Fibroblast of gingiva (primary cell): ENCODE results near the gene CRACDL.
A peak's percentile ranks its signal among the peaks of the same experiment; 100 is the strongest.

Experiments used
- DNase-seq: peaks from one replicate; pipeline ENCODE4 v3.0.0-alpha.2; 2011; ENCODE audit warnings: low read depth

CRACDL gene, protein sequence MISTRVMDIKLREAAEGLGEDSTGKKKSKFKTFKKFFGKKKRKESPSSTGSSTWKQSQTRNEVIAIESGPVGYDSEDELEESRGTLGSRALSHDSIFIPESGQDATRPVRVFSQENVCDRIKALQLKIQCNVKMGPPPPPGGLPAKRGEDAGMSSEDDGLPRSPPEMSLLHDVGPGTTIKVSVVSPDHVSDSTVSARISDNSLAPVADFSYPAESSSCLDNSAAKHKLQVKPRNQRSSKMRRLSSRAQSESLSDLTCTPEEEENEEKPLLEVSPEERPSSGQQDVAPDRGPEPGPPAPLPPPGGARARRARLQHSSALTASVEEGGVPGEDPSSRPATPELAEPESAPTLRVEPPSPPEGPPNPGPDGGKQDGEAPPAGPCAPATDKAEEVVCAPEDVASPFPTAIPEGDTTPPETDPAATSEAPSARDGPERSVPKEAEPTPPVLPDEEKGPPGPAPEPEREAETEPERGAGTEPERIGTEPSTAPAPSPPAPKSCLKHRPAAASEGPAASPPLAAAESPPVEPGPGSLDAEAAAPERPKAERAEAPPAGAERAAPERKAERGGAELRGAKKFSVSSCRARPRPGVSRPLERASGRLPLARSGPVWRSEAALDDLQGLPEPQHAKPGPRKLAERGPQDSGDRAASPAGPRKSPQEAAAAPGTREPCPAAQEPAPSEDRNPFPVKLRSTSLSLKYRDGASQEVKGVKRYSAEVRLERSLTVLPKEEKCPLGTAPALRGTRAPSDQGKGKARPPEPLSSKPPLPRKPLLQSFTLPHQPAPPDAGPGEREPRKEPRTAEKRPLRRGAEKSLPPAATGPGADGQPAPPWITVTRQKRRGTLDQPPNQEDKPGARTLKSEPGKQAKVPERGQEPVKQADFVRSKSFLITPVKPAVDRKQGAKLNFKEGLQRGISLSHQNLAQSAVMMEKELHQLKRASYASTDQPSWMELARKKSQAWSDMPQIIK

DNA sequence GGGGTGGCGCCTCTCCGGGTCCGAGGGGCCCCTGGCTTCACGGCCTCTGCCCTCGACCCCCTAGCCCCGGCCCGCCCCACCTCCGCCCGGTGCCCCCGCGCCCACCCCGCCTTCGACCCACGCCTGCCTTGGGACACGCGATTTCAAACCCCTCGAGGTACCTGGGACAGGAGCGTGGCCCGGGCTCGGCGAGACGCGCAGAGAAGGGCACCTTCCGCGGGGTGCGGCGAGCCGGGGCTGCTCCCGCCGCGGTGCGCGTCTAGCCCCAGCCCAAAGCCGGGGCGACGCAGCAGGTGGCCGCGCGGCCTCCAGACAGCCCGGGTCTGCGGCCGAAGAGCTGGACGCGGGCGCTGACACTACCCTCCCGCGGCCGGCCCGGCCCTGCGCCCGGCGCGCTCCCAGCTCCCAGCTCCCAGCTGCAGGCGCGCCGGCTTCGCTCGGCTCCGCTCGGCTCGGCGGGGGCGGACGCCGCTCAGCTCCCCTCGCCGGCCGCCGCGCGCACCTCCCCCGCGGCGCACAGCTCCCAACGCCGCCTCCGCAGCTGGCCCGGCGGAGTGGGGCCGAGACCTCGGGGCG is at the start of gene CRACDL:
CRACDL (minus strand) TSS at position 449 of the 576 bp plus-strand sequence. CDS start 89,425 bp downstream, outside the sequence.
- no peak for DNase-seq

DNA sequence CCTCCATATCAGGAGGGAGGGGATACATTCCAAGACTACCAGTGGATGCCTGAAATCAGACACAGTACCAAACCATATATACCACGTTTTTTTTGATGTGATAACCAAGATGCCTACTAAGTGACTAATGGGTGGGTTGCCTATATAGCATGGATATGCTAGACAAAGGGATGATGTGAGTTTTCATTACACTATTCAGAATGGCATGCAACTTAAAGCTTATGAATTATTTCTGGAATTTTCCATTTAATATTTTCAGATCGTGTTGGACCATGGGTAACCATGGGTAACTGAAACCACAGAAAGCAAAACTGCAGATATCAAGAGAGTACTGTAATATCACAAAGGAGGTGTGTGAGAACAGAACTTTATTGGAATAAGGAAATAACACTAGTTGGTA is 39.6 kb upstream of the CRACDL start:
- DNase-seq = no peak

DNA sequence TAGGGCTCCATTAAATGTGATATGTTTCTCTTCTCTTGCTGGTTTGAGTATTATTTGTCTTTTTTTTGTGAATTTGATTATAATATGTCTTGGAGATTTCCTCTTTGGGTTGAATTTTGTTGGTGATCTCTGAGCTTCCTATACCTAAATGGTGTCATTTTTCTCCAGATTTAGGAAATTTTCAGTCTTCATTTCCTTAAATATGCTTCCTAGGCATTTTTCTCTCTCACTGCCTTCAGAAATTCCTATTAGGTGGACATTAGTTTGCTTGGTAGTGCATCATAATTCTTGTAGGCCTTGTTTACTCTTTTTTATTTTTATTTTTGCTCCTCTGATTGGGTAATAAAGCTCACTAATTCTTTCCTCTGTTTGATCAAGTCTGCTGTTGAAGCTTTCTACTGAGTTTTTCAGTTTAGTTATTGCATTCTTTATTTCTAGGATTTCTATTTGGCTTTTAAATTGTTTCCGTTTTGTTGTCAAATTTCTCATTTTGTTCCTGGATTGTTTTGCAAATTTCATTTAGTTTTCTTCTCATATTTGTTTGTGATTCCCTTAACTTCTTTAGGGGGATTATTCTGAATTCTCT is 36.6 kb upstream of the CRACDL start:
- no peak for DNase-seq

DNA sequence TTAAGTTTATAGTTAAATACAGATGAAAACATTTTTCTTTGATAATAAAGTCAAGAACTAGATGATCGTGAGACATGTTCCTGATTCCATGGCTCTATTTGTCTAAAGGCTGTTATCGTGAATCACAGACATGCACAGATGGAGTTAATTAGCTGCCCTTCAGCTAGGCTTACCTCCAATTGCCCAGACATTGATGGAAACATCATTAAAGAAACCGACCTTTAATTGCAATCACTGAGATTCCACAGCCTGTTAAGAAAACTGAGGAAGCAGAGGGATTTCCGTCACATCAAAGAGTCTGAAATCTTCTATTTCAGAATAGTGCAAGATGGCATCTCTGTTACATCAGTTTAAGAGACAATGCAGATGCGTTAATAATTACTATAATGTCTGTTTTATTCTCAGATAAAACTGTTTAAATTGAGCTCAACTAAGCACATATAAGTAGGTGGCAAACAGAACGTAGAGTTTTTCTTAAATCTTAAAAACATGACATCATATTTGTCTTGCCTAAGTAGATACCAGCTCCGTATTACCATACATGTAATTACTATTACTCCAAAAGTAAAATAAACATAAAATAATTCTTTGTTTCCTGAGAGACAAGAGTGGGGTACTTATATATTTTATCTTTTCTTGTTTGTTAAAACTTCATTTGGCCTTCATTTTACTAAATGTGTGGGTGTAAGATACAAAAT is 23.9 kb upstream of the CRACDL start:
- no peak for DNase-seq

DNA sequence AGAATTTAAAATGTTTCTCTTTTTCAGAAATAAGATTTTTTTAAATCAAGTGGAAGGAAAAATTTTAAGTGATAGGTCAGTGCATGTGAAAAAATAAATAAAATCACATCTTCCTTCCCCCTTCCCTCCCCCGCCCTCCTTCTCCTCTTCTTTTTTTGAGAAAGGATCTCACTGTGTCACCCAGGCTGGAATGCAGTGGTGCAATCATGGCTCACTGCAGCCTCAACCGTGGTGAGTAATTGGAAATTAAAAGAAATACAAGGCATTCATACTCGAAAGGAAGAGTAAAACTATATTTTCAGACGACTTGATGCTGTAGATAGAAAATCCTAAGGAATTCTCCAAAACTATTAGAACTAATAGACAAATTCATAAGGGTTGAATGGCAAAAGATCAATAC is 16.9 kb upstream of the CRACDL start:
- DNase-seq = no peak

DNA sequence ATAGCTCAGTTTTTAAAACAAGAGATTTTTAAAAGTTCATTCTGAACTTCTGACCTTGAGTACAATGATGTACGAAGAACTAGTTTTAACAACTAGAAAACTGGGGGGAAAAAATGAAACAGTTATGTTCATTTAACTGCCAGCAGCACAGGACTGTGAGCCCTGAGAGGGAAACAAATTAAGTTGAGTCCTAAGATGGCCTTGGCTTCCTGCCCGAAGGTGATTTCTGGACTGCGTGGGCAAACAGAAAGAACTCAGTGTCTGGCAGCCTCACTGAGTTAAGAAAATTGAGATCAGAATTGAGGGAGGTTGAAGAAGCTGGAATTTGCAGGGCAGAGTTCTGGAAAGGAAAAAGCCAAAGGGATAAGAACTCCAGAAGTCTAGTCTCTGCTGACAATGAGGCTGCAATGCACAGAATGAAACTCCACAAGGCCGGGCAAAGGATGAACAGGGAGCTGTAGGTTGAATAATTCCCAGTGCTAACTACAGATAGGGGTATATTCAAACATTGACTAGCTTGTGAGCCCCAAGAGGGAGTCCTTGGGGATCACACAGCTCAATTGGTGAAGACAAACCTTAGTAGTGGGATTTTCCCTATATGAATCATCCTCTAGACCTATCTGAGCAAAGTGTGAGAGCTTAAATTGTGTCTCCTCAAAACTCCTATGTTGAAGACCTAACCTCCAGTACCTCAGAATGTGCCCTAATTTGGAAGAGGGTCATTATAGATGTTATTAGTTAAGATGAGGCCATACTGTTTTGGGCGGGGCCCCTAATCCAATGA is 13.1 kb upstream of the CRACDL start:
- no peak for DNase-seq

DNA sequence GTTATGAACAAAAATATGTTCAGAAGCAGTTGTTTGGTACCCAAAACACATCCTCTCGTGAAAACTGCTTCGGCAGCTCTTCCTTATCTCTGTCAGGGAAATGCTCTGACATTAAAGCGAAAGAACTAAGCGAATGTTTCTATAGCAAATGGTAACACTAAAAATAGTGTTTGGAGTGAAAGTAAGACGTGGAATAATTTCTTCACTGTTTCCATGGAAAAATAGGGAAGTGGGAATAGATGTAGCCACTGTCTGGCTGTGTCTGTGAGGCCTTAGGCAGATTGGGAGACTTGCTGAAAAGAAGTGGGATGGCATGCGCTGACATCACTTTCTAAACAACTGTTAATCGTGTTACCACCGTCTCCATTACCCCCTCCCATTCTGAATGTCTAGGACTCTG is 11.5 kb upstream of the CRACDL start:
- no peak for DNase-seq

DNA sequence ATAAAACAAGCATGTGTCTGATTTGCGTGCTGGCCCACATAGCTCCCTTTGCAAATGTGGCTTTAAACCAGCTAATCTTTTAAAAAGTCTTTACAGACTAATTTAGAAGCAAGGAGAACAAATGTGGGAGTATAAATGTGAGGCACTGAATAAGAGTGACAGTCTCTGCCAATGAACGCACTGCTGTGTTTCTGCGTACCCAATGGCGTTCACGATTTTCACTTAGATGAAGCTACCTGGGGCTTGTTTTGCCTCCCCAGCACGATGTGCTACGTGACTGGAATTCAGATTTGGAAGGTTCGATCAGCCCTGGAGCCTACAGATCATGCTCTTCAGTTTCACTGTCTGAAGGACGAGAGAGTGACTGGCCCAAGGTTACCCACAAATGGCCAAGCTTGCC is 10.8 kb upstream of the CRACDL start:
- DNase-seq = no peak

DNA sequence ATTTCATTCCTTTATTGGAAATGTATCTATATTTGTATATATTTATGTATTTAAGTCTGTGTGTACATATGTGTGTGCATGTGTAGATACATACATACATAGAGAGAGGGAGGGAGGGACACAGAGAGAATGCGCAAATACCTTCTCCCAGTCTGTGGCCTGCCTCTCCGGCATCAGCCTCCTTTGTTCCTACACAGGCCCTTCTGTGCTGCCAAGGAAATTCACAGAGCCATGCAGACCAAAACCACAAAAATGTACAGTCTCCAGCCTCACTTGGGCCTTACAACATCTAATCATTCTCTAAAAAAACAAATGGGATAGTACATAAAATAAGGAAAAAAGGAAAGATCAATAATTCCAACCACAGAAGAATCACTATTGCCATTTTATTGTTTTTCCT is 8.8 kb upstream of the CRACDL start:
- peak; percentile 38 for DNase-seq

DNA sequence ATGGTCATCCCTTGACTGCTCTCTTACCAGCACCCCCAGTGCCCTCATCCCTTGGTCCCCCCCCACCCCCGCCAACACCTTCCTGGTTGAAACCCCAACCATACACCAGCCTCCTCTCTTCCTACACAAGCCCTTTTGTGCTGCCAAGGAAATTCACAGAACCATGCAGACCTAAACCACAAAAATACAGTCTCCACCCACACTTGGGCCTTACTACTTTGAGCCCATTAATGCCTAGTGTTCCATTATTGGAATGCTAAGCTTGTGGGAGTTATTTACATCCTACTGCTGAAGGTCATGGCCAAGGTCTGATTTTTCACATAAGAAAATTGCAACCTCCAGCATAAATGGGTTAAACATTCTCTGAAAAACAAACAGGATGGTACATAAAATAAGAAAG is 4.1 kb upstream of the CRACDL start:
- DNase-seq = no peak

DNA sequence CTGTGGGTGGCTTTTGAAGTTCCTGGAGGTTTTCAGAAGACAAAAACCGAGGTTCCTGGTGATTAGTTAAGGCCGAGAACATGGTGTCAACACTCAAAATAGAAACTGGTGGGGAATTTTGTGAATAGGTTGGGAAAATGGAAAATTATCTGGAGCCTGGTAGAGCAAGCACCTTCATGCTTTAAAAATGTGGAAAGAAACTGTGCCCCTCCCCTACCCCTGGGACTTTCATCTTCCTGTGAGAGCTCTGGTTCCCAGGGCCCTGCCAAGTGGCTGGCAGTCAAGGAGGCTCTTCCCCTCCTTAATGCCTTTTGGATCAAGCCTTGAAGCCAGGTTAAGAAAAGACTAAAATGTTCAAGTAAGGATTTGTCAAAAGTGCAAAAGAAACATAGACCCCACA is 1.9 kb upstream of the CRACDL start:
- DNase-seq = no peak

DNA sequence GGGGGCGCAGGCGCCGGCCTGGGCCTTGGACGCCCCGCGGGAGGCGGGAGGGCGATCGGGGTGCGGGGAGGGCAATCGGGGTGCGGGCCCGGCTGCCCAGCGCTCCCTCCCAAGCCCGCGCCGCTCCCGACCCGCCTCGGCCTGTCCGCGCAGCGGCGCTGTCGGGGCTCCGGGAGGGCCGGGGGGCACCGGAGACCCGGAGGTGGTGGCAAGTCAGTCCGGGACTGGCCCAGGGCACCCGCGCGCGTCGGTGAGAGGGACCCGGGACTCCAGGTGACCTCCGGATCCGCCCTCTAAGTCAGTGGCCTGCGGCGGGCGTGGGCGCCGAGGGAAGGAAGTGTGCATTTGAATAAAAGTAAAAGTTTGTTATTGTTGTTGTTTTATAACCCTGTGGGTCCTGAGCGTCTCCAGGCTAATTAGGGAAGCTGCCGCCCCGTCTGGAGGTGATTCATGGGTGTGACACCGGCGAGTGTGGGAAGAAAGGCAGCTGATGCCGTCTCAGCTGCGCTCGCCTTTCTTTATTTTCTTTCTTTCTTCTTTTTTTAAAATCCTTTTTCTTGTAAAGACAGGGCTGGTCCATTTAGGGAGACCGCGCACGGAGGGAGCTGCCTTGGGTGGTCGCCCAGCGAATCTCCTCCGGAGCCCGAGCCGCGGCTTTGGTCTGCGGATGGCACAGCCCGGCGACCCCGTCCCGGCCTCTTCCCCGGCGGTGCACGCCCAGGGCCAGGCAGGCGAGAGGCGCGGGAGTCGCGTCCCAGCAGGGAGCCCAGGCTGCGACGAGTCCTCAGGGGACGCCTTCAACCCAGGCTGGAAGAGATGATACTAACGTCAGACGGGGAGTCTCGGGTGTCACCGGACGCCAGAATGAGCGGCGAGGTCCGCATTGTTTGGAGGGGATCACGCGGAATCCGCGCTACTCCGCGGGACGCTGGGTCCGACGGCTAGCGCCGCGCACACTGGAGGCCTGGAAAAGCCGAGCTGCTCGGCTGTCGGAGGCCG is 627 bp upstream of the CRACDL start:
- DNase-seq = no peak

DNA sequence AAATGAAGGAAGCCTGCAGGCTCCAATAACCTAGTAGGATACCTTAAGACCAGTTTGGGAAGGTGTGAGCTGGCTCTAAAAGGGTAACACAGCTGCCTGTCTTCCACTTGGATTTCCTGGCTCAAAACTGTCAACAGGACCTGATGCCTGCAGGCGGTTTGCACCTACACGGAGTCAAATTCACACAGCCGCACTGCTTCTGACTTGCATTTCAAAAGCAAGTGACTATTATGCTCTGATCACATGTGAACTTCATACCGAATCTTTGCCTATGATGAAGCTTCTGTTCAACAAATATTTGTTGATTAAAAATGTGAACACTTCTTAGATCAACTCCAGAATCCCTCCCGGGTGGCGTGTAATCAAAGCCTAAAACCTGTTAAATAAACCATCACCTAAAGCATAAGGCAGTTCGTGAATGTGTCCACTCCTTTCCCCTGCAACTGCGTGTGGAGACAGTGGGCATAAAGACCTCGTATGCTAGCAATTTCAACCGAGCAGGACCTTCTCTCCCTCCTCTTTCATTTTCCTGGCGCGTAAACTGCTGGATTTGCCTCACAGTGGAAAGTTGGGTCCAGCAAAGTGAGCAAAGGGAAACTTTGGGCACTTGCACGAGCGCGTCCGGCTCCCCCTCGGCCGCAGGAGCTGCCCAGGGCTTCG is 784 bp downstream of the CRACDL start:
- no peak for DNase-seq

DNA sequence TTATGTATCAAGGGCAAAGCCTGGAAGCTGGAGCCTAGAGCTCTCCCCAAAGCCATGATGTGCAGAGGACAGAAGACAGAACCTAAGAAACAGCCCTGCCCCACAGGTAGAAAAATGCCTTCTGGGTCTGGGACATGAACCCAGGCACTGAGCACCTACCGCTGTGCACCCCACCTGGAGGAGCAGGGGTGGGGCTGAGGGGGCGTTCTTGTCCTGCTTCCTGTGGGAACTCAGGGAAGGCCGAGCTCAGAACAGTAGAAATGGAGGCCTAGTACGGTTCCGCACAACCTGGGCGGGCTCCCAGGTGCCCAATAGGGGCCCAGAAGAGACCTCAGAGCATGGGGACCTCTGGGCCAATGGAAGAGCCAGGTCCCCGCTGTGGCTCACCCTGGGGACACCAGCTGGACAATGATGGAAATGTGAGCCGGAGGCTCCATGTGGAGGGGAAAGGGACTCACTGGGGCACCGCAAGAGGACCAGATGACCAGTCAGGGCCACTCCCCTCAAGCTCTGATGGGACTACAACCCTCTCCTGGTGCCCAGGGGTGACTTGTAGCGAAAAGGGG is 3.2 kb downstream of the CRACDL start:
- no peak for DNase-seq

DNA sequence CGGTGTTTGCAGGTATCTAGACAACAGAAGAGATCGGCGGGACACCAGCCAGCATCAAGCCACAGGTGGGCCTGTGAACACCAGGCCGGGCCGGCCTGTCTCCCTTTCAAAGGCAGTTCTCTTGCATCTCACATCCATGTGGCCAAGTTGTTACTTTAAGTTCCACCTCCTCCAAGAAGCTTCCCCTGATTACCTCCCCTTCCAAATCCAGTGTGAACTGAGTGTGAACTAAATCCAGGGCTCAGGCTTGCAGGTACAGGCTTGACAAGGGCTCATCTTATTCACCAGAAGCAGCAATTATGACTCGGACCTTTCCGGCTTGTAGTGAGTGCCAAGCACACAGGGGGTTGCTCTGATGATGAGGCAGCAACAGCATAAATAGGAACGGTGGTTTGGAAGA is 3.9 kb downstream of the CRACDL start:
- DNase-seq = no peak

DNA sequence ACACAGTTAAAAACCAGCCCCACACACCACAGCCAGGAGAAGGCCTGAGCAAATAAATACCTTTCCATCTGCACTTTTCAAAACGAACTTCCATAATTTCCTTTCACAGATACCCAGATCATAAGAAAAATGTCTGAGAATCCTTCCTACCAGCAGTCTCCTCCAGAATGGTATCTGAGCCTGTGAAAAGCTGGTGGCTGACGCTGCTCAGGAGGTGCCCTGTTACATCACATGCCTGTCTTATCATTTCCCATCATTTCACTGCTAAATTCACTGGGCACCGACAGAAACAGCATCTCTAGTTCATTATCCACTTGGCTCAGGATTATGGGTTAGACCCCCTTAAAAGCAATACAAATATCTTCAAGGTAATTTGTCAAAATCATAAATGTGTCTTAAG is 4.4 kb downstream of the CRACDL start:
- DNase-seq = no peak

DNA sequence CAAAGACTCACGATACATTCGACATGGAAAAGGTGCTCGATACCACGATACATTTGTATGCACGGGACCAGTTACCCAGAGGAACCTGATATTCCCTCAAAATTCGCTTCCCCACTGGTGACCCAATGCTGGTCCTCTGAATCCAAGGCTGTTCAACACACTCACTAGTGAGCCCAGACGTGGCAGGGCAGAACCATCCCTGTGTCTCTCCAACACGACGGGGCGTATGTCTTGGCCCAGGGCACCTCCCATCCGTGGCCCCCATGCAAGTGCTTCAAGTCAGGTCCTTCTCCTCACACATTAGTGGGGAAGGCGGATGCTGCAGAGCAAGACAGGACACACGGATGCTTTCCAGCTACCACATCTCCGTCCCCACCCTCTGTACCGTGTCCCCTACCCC is 6.1 kb downstream of the CRACDL start:
- no peak for DNase-seq

DNA sequence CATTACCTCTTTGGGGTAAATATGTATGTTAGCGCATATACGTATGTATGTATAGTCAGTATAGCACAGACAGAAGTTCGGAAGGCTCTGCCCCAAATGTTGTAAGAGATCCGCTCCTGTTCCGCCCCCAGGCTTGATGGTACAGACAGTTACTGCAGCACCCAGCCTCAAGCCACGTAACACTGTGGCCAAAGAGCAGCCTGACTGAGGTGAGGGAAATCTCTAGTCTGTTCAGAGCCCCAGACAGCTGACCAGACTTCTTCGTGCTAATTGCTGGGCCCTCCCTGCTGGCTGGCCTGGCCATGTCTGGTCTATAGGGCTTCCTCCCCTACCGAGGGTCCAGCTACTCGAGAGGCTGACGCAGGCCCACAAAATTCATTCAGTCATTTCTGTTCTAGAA is 7.8 kb downstream of the CRACDL start:
- no peak for DNase-seq

DNA sequence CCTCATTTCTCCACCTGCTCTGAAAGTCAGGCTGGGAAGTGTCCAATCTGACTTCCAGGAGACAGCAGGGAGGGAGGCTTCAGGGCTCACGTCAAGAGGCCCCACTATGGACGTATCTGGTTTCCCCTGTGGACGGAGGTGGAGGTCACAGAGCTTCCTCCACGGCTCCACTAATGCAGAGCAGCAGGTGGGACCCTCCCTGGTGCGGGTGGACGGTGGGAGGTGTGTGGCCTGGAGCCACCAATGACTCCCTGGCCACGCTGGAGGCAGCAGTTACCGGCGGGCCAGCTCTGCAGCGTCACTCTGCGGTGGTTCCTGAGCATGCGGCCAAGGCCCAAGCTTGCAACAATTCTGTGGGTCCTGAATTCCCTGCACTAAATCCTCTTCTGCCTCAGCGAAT is 9.0 kb downstream of the CRACDL start:
- DNase-seq = no peak
